ENCODE measurements around the gene GLO1.
"Not testable (repeated sequence)": the region's sequence is repeated elsewhere in the genome, so short reads cannot be mapped to it uniquely, and the experiment has no call there.

The GLO1 gene

DNA sequence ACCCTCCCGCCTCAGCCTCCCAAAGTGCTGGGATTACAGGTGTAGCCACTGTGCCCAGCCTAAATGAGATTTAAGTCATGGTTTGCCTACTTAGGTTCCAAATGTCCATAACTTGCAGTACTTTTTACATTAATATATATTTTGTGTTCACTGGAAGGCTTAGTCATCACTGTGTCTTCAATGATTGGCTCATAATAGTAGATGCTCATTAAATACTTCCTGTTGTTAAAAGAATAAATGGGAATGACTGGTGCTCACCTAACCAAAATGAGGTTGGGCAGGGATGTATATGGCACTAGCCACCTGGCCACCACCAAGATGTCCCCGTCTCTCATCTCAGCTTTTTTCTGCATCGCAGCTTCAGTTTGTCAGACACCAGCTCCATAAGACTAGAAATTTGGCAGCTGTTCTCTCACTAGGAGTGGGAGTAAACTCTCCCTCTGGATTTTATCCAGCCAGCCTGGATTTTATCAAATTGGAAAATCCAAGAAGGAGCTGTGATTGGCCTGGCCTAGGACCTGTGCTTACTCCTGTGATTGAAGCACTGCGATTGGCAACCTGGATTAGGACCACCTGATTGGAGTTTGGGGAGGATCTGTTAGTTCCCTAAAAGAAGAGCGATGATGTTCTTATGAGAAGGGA, 1.1 kb upstream of the GLO1 start:
- no peak for DNase-seq

DNA sequence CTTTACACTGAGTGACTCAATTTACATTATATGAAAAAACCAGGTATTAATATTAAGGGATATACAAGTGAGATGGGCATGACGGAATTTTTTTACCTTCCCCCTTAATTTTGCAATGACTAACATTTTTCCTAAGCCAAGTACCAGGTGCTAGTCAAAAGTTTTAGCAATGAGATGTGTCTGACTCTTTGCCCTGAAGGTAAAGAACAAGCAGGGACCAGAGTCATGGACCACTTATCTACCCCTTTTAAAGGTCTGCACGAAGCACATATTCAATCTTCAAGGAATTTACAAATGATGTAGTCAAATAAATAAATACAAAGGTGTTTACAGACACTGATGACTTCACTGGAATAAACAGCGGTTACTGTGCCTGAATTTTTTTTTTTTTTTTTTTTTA, 1.4 kb downstream of the GLO1 start:
- DNase-seq: no peak

- DNase-seq: not testable (repeated sequence)
These were observed 3.2 kb downstream of the GLO1 start for GRCh38 chr6:38699702-38700101.

DNA sequence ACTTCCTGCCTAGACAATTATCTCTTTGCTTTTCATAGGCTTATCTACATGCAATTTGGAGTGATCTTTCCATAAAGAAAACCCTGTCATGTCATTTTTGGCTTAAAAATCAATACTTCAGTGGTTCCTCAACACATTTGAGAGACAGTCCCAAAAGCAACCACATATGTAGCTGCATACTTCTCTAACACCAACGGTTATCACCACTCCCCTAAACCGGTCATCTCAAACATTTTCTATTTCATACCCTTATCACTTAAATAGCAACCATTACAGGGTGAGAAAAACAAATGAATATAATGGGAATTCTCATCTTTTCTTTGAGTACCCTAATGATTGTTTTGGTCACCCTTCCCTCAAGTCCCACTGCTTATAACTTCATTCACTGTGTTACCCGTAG, 5.1 kb downstream of the GLO1 start:
- DNase-seq: no peak

DNA sequence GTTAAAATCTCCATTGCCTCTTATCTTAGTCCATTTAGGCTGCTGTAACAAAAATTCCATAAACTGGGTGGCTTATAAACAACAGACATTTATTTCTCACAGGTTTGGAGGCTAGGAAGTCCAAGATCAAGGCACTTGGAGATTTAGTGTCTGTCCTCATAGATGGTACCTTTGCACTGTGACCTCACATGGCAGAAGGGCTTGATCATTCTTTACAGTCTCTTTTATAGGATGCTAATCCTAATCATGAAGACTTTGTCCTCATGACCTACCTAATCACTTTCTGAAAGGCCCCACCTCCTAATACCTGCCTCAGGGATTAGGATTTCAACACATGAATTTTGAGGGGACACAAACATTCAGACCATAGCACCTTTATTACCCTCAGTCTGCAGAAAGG, 6.6 kb downstream of the GLO1 start:
- DNase-seq: no peak

DNA sequence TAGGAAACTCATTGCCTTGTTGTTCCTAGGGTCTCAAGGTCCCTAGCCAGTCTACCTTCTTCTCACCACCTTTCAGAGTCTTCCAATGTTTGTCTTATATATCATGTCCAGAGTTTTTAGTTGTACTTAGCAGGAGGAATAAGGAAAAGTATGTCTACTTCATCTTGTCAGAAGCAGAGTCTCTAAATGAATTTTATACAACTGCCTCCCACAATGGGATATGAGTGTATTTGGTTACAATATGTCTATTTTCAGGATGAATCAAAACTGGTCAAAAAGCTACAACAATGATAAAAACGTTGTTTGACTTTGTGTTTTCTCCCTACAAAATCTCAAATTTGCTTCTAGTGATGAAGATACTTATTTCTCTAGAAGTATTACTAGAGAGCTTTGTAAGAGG, 7.0 kb downstream of the GLO1 start:
- no peak for DNase-seq

DNA sequence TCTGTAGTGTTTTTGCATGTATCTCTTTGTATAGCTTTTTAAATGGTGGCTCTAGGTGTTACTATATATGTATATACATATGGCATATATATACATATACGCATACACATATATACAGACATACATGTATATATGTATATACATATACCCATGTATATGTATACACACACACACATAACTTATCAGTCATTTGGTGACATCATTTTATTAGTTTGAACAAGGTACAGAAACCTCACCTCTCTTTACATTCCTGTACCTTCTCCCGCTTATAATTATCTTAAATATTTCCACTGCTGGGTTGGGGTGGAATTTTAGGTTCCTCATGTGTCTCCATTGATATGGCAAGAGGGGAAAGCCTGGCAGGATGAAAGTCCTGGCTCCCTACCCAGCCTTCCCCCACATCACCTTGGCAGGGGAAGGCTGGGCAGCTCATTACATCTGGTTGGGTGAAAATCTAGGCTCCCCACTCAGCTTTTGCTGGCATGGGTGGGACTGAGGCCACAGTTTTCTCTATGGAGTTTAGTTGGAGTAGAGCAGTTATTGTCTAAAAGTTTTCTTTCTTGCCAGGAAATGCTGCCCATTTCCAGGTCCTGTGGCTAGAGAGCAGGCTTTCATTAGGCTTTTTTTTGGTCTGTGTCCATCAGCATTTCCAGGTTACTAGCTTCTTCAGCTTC, 7.6 kb downstream of the GLO1 start:
- DNase-seq: no peak

DNA sequence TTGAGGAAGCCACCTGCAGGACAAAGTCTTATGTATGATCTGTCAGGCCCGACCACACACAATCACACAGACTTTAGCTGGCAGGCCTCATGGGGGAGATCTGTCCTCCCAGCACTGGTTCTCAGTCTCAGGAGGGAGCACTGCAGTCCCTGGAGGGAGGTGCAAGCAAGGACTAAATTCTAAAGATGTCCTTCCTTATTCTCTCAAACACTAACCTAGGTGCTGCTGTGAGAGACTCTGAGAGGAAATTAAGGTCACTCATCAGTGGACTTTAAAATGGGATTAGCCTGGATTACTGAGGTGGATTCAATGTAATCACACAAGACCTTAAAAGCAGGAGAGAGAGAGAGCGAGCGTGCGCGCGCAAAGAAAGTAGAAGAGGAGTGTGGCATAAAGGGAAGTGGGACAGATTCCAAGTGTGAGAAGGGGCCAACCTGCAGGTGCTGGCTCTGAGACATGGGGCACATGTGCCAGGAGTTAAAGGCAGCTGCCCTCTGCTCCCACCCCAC, 14.3 kb downstream of the GLO1 start:
- no peak for DNase-seq

DNA sequence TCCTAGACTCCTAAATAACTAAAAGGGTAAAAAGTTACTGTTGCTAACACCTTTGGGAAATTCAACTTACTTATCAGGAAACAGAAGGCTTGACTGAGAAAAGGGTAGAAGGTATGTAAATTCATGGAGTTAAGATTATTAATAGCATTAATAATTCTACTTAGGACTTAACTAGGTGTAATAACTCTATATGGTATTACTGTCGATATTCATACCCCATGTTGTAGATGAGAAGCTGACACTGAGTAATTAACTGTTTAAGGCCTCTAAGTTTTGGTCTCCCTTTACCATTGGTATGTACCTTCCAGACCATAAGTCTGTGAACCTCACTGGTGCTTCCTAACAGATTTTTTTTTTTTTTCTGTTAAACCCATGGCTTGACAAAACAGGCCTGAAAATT, 15.4 kb downstream of the GLO1 start:
- no peak for DNase-seq

GRCh38 chr6:38687043-38687353, 15.9 kb downstream of the GLO1 start:
- DNase-seq: no peak

- DNase-seq: no peak
These were observed 16.5 kb downstream of the GLO1 start for GRCh38 chr6:38686270-38687042.

- DNase-seq: no peak
These were observed 18.0 kb downstream of the GLO1 start for GRCh38 chr6:38684904-38685303.

- DNase-seq: no peak
These were observed 18.7 kb downstream of the GLO1 start for GRCh38 chr6:38684237-38684636.

DNA sequence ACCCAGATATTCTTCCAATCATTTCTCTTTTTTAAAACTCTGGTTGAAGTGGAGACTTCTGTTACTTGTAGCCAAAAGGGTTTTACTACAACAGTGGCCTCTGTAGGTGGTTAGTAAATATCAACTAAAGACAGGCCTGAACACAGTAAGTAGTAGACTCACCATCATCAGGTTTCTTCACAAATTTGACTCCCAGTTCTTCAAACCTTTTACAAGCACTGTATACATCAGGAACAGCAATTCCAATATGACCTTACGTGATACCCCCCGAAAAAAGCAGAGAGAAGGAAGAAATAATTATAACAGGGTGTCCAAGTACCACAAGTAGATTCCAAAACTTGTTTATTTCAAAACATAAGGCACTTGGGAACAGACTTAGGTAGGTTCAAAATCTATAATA, 21.1 kb downstream of the GLO1 start:
- DNase-seq: no peak

- DNase-seq: no peak
These were observed 23.3 kb downstream of the GLO1 start for GRCh38 chr6:38679668-38680067.

DNA sequence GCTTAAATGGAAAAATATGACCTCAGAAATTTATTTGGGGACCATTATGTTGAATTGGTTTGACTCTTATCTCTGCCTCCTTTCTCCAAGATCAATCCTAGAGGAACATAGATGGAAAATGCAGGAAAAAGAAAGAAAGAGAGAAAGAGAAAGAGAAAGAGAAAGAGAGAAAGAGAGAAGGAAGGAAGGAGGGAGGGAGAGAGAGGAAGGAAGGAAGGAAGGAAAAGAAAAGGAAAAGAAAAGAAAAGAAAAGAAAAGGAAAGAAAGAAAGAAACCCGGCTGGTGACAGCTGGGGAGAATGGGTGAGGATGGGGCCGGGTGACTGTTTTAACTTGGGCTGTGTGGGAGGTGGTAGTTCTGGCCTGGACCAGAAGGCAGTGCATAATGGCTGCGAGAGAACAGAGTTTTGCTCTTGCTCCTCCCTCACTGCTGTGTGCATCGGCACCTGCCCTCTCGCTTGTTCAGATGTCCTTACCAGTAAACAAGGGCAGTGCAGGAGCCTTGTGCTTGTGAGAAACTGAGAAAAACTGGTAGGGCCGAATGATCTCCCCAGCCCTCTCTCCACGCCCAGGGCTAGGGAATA, 24.7 kb downstream of the GLO1 start:
- no peak for DNase-seq

- no peak for DNase-seq
These were observed 25.9 kb downstream of the GLO1 start for GRCh38 chr6:38676974-38677544.

DNA sequence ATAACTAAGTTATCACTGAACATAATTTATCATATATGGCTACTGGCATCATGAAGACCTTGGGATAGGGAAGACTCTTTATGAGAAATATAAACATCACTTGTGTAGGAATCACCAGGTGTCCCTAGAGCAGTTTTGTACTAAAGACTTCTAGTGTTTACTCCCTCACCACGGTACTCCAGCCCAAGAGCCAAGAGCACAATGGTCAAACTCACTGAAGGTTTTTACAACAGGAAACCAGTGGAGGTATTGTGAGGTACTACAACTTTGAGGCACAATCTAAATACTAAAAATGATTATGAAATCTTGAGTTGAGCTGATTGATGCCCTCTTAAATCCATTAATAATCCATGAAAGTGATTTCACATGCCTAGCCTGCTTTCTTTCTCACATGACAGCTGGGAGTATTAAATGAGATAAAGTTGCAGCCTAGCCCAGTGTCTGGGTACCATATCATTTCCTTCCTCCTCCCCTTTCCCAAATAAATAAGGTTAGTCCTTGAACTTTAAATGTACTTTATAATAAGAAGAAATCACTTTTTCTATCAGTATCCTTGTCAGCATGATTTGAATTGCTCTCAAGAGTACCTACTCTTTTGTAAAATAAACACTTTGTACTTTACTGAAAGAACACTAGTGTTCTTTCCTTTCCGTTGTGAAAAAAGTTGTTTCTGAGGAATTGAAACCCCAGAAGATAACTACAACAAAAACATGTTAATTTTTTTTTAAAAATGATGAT, 26.5 kb downstream of the GLO1 start:
- no peak for DNase-seq

GRCh38 chr6:38673397-38674165, 29.4 kb downstream of the GLO1 start:
- no peak for DNase-seq

DNA sequence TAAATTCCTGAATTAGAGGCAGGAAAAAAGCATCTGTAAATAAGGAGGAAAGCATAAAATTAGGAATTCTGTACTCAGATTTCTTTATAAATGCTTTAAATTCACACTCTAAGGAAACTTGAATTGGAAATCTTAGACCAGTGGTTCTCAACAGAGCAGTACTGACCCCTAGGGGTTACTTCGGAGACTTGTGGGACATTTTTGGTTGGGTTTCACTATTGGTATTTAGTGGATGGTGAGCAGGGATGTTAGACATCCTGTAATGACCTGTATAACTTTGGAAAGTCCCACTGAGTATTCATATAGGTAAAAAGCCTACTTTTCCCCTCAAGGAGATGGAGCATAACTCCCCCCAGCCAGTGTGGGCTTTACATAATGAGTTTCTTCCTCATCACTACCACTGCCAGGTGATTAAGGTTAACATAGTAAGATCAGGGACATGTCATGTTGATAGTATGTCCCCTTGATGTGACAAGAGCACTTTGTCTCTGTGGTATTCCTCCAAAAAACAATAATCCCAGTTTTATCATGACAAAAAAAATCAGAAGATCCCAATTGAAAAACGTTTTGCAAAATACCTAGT, 31.0 kb downstream of the GLO1 start:
- peak; percentile 63 for DNase-seq

DNA sequence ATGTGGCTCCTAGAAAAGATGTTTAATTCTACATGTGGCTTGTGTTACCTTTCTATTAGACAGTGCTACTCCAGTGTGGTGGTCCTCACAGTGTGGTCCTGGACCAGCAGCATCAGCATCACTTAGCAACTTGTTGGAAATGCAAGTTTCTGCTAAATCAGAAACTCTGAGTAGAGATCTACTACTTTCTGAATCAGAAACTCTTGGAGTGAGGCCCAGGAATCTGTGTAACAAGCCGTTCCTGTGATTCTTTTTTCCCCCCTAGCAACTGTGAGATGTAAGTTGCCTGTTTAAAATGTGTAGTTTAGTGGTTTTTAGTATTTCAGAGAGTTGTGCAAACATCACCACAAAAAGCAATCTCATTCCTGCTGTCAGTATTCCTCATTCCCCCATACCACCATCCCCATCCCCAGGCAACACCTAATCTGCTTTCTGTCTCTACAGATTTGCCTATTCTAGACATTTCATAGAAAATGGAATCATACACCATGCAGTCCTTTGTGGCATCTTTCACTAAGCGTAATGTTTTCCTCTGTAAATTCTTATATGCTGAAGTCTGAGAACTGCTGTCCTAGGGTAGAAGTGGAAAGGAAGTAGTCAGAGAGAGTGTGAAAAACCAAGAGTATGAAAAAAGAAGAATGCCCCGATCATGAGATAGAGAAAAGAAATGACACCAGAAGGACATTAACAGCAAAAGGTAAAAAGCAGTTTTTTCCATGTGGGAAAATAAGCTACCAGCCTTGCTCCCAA, 44.4 kb downstream of the GLO1 start:
- DNase-seq: no peak
